HepG2 (cell line): ENCODE data around the gene SORD. TPM values are rescaled to one million over a fixed set of nuclear protein-coding genes. Genes with fewer than 3 reads are reported as not detected.
A peak's percentile ranks its signal among the peaks of the same experiment; 100 is the strongest.

Experiments
- ARHGAP35 ChIP-seq: sonication (generic); formaldehyde crosslinking; IDR thresholded peaks from 2 replicates; pipeline ENCODE4 v1.9.0; 2022; ENCODE audit warnings: mild to moderate bottlenecking, inconsistent platforms, moderate library complexity, missing genetic modification reagents, borderline replicate concordance
- ATF7 ChIP-seq, 2 experiments: fragments of 450-650 bp in 1 of 2; sonication (generic) in 1 of 2; formaldehyde crosslinking in 1 of 2; IDR thresholded peaks; 2 replicates each; pipeline versions ENCODE4 v1.4.0 to v1.6.1; 2016 to 2020; ENCODE audit warnings: antibody characterized with exemption in 1 of 2, mild to moderate bottlenecking in 1 of 2, missing genetic modification reagents in 1 of 2
- BCL6 ChIP-seq: IDR thresholded peaks from 2 replicates; pipeline ENCODE4 v1.6.1; 2016; ENCODE audit warnings: missing genetic modification reagents, missing compliant biosample characterization
- FOXA1 ChIP-seq, 2 experiments: fragments of 450-650 bp in 1 of 2; sonication (generic) in 1 of 2; formaldehyde crosslinking in 1 of 2; IDR thresholded peaks; 2 replicates each; pipeline versions ENCODE4 v1.4.0 to v1.6.1; 2016 to 2020; ENCODE audit warnings: missing genetic modification reagents in 1 of 2
- RARA ChIP-seq: IDR thresholded peaks from 2 replicates; pipeline ENCODE4 v1.6.1; 2016; ENCODE audit warnings: missing genetic modification reagents, missing compliant biosample characterization
- SMC3 ChIP-seq: IDR thresholded peaks from 2 replicates; pipeline ENCODE4 v1.6.1; 2011; ENCODE audit warnings: low read length, improper control_type of control experiment
- SOX13 ChIP-seq, 3 experiments: fragments of 450-650 bp in 1 of 3; sonication (generic) in 1 of 3; formaldehyde crosslinking in 1 of 3; IDR thresholded peaks in 2 of 3; conservative IDR thresholded peaks in 1 of 3; 2 replicates each; pipeline versions ENCODE4 v1.5.0 to v1.6.1; 2016 to 2020; ENCODE audit warnings: antibody characterized with exemption in 1 of 3, mild to moderate bottlenecking in 1 of 3, missing compliant biosample characterization in 1 of 3, missing genetic modification reagents in 1 of 3, moderate library complexity in 1 of 3
- TCF12 ChIP-seq, 2 experiments: fragments of 450-650 bp in 1 of 2; sonication (generic) in 1 of 2; formaldehyde crosslinking in 1 of 2; IDR thresholded peaks; 2 replicates each; pipeline versions ENCODE4 v1.6.1 to v1.8.0; 2017 to 2022; ENCODE audit warnings: antibody characterized with exemption in 1 of 2, mild to moderate bottlenecking in 1 of 2, missing genetic modification reagents in 1 of 2, moderate library complexity in 1 of 2
- ZNF17 ChIP-seq: sonication (generic); formaldehyde crosslinking; IDR thresholded peaks from 2 replicates; pipeline ENCODE4 v1.5.0; 2020; ENCODE audit warnings: mild to moderate bottlenecking, missing genetic modification reagents
- ZNF510 ChIP-seq: sonication (generic); formaldehyde crosslinking; IDR thresholded peaks from 2 replicates; pipeline ENCODE4 v1.4.0; 2020; ENCODE audit warnings: low read depth, mild to moderate bottlenecking, missing genetic modification reagents
- ZNF816 ChIP-seq: sonication (generic); formaldehyde crosslinking; IDR thresholded peaks from 2 replicates; pipeline ENCODE4 v1.8.0; 2022; ENCODE audit warnings: missing genetic modification reagents, mild to moderate bottlenecking, borderline replicate concordance
- polyA plus RNA-seq, 8 experiments: library from polyadenylated mRNA; depleted of rRNA in 3 of 8; stranded (reverse) in 7 of 8; unstranded in 1 of 8; fragments of >200 nt; fragmentation: Illumina TruSeq in 4 of 8; extraction: Trizol in 4 of 8; gene quantifications; 2 replicates each; pipeline versions ENCODE4 v1.2.1 to v1.2.3, GENCODE V29; 2011 to 2016; ENCODE audit warnings: low read depth in 4 of 8, missing spikeins in 1 of 8, mixed read lengths in 1 of 8; ENCODE audit not compliant: insufficient read depth in 1 of 8
- total RNA-seq, 5 experiments: library from RNA; depleted of rRNA; stranded (reverse); fragments of >200 nt; fragmentation: Illumina TruSeq; extraction: Trizol; gene quantifications; 2 replicates each; pipeline ENCODE4 v1.2.3, GENCODE V29; 2016; ENCODE audit warnings: low read depth in 1 of 5
- TF ChIP-seq, protein P1 (sequence below): sonication (generic); formaldehyde crosslinking; IDR thresholded peaks from 2 replicates; pipeline ENCODE4 v1.8.0; 2022; ENCODE audit warnings: mild to moderate bottlenecking, missing genetic modification reagents, moderate library complexity
- TF ChIP-seq, protein P2 (sequence below): sonication (generic); formaldehyde crosslinking; IDR thresholded peaks from 2 replicates; pipeline ENCODE4 v1.4.0; 2020; ENCODE audit warnings: missing genetic modification reagents
- TF ChIP-seq, protein P3 (sequence below): sonication (generic); formaldehyde crosslinking; IDR thresholded peaks from 2 replicates; pipeline ENCODE4 v1.8.0; 2022; ENCODE audit warnings: missing genetic modification reagents, mild to moderate bottlenecking, moderate library complexity, borderline replicate concordance
- TF ChIP-seq, protein P4 (sequence below): sonication (generic); formaldehyde crosslinking; IDR thresholded peaks from 2 replicates; pipeline ENCODE4 v1.5.0; 2020; ENCODE audit warnings: missing genetic modification reagents
- TF ChIP-seq, protein P5 (sequence below): sonication (generic); formaldehyde crosslinking; IDR thresholded peaks from 2 replicates; pipeline ENCODE4 v1.9.0; 2022; ENCODE audit warnings: low read depth, missing genetic modification reagents

Gene SORD
- total and polyA plus RNA-seq, 2 of the 13 experiments (the other 11 are each of a cell fraction or from before 2014, with no cell fraction given), result 59.1 to 95.3 TPM

DNA sequence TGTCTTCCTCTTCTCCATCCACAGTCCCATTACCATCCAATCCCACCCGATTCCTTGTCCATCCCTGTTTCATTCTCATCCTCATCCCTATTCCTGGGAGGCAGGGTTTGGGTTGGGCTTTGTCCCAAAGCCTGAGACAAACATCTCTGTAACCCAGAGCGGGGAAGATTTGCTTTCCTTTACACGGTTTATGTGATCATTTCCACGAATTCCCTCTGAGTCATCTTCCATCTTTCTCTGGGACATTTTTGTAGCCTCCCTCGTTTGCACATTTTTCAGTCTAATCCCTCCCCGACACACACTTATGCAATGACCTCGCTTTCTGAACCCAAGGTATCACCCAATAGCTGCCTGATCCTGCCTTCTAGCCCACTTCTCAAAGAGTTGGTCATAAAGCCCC, 68.2 kb downstream of the SORD start (continued):
- TF ChIP-seq, protein P1, sequence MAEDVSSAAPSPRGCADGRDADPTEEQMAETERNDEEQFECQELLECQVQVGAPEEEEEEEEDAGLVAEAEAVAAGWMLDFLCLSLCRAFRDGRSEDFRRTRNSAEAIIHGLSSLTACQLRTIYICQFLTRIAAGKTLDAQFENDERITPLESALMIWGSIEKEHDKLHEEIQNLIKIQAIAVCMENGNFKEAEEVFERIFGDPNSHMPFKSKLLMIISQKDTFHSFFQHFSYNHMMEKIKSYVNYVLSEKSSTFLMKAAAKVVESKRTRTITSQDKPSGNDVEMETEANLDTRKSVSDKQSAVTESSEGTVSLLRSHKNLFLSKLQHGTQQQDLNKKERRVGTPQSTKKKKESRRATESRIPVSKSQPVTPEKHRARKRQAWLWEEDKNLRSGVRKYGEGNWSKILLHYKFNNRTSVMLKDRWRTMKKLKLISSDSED, result no peak
- TF ChIP-seq, protein P2, sequence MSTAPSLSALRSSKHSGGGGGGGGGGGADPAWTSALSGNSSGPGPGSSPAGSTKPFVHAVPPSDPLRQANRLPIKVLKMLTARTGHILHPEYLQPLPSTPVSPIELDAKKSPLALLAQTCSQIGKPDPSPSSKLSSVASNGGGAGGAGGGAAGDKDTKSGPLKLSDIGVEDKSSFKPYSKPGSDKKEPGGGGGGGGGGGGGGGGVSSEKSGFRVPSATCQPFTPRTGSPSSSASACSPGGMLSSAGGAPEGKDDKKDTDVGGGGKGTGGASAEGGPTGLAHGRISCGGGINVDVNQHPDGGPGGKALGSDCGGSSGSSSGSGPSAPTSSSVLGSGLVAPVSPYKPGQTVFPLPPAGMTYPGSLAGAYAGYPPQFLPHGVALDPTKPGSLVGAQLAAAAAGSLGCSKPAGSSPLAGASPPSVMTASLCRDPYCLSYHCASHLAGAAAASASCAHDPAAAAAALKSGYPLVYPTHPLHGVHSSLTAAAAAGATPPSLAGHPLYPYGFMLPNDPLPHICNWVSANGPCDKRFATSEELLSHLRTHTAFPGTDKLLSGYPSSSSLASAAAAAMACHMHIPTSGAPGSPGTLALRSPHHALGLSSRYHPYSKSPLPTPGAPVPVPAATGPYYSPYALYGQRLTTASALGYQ, result no peak
- TF ChIP-seq, protein P3, sequence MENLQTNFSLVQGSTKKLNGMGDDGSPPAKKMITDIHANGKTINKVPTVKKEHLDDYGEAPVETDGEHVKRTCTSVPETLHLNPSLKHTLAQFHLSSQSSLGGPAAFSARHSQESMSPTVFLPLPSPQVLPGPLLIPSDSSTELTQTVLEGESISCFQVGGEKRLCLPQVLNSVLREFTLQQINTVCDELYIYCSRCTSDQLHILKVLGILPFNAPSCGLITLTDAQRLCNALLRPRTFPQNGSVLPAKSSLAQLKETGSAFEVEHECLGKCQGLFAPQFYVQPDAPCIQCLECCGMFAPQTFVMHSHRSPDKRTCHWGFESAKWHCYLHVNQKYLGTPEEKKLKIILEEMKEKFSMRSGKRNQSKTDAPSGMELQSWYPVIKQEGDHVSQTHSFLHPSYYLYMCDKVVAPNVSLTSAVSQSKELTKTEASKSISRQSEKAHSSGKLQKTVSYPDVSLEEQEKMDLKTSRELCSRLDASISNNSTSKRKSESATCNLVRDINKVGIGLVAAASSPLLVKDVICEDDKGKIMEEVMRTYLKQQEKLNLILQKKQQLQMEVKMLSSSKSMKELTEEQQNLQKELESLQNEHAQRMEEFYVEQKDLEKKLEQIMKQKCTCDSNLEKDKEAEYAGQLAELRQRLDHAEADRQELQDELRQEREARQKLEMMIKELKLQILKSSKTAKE, result no peak
- TF ChIP-seq SOX13 (IDR thresholded peaks at IDR 0.05), result no peak
- TF ChIP-seq SOX13 (CRISPR knock-in tag; conservative IDR thresholded peaks at IDR 0.05 in 1 of 2, IDR thresholded peaks at IDR 0.05 in 1 of 2), result no peak
- TF ChIP-seq ZNF510 (CRISPR knock-in tag), result no peak
- TF ChIP-seq BCL6 (CRISPR knock-in tag), result peak; percentile 60
- TF ChIP-seq, protein P4, sequence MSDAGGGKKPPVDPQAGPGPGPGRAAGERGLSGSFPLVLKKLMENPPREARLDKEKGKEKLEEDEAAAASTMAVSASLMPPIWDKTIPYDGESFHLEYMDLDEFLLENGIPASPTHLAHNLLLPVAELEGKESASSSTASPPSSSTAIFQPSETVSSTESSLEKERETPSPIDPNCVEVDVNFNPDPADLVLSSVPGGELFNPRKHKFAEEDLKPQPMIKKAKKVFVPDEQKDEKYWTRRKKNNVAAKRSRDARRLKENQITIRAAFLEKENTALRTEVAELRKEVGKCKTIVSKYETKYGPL, result peak; percentile 64; the same call in 1 of the 2 replicates
- TF ChIP-seq TCF12 (IDR thresholded peaks at IDR 0.05), result no peak
- no peak for TF ChIP-seq TCF12 (CRISPR knock-in tag; IDR thresholded peaks at IDR 0.05)
- TF ChIP-seq FOXA1 (IDR thresholded peaks at IDR 0.05), result no peak
- peak; percentile 19; the same call in 1 of the 2 replicates for TF ChIP-seq FOXA1 (CRISPR knock-in tag; IDR thresholded peaks at IDR 0.05)
- peak; percentile 63 for TF ChIP-seq RARA
- TF ChIP-seq ATF7 (IDR thresholded peaks at IDR 0.05), result no peak
- no peak for TF ChIP-seq ATF7 (CRISPR knock-in tag; IDR thresholded peaks at IDR 0.05)
- TF ChIP-seq ARHGAP35 (CRISPR knock-in tag), result no peak
- TF ChIP-seq SMC3, result no peak
- TF ChIP-seq ZNF17 (CRISPR knock-in tag), result no peak
- no peak for TF ChIP-seq ZNF816 (CRISPR knock-in tag)
- TF ChIP-seq, protein P5, sequence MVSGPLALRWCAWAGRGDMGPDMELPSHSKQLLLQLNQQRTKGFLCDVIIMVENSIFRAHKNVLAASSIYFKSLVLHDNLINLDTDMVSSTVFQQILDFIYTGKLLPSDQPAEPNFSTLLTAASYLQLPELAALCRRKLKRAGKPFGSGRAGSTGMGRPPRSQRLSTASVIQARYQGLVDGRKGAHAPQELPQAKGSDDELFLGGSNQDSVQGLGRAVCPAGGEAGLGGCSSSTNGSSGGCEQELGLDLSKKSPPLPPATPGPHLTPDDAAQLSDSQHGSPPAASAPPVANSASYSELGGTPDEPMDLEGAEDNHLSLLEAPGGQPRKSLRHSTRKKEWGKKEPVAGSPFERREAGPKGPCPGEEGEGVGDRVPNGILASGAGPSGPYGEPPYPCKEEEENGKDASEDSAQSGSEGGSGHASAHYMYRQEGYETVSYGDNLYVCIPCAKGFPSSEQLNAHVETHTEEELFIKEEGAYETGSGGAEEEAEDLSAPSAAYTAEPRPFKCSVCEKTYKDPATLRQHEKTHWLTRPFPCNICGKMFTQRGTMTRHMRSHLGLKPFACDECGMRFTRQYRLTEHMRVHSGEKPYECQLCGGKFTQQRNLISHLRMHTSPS (CRISPR knock-in tag), result no peak
